Activated gamma-delta T cell (primary cell): ENCODE measurements around the gene AIFM1.

Experiments
- DNase-seq: peaks from one replicate; lab custom pipeline; 2025; lab: John Stamatoyannopoulos, UW
- total RNA-seq, 2 donors: gene quantifications; one replicate each; lab custom pipeline; 2026; lab: John Stamatoyannopoulos, UW

AIFM1 gene
- 36.0 to 36.7 reads per million in 2 donors for total RNA-seq

DNA sequence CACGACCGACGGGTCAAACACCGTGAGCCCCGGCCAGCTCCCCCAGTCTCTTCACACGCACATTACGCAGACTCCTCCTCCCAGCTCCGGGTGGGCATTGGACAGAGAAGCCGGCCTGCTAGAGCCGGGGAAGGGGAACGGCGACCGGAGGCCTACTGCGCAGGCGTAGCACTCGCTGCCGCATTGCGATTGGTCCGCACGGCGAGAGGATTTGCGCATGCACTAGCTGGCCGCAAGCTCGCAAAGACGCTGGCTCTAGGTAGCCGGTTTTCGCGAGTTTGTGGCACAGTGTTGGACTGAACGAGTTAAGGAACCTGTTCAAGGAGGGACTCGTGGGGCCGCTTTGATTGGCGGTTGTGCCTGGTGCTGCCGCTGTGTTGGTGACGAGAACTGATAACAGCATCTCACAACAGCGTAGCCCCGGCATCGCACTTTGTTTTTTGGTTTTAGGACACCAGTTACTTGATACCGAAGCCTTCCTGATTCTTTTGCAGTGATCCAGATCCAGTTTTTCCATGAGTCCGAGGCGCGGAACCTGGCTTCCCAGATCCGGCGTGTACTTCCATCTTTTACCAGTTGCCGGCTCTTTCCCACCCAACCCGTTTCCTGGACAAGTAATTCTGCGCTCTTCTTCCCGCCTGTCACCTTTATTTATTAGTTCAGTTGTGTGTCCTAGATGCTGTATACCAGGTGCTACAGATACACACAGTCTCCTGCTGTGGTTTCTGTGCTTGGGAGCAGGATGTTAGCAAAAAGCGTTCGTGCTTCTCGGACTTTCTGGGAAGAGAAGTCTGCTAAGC is at the start of gene AIFM1:
TSS of gene AIFM1 (minus strand) at position 139 of the 800 bp plus-strand sequence. CDS start 185 bp downstream, outside the sequence.
- peak; percentile 72 for DNase-seq

DNA sequence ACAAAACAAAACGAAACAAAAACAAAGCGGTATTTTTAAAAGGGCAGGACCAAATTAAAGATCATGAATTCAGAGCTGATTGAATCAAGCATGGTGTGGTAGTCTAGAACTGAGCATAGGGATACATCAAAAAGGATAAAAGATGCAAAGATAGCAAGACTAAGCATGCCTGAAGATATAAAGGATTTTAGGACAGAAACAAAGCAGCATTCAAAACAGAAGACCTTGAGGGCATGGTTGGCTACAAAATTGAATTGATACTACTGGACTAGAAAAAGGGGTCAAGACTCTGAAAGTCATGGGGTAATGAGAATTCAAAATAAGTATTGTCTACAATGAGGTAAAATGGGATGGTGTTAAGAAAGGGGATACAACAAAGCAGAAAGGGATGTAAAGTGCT is 47.7 kb upstream of the AIFM1 start:
- DNase-seq = no peak

DNA sequence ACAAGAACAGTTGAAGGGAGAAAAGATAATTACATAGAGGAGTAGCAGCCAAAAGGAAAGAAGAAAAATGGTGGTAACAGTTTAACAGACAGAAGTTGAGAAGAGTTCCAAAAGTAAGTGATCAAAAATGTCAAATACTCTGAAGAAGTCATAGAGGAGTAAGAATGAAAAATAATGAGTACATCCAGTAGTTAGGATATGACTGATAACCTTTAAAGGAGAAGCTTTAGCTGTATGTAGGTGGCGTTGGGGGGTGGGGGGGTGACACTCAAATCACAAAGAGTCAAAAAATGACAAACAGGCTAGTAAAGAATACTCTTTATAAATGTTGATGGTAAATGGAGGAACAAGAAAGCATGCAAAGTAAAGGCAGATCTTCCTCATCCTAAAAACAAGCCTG is 46.7 kb upstream of the AIFM1 start:
- no peak for DNase-seq

DNA sequence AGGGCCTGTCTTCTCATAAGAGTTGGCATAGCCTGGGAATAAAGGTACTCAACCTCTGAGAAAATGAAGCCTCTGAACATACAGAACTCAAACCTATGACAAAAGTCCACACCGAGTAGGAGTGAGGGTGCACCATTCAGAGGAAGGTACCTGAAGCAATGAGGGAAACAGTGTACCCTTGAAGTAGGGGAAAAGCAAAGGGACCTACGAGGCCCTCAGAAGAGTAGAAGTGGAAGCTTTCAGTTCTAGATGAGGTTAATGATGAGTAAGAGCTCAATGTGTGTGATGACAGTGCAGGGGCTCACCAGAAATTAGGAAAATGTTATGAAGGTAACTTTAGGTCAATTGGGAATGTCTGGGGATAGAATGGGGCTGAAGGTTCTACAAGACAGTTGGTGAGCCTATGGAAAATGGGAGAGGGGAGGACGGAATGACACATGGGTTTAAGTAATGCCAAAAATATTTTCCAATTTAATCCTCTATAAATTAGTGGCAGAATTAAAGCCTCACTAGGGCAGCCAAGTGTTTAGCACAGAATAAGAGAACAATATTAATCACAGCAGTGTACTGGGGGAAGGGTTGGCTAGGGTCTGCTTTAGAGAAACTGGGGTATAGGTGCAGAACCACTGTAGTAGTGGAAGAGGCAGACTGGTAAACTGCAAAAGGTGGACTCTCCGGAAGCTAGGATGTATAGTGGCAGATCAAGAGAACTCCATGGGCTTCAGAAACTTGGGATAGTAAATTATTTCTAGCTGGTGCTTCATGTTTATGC is 46.0 kb upstream of the AIFM1 start:
- no peak for DNase-seq

DNA sequence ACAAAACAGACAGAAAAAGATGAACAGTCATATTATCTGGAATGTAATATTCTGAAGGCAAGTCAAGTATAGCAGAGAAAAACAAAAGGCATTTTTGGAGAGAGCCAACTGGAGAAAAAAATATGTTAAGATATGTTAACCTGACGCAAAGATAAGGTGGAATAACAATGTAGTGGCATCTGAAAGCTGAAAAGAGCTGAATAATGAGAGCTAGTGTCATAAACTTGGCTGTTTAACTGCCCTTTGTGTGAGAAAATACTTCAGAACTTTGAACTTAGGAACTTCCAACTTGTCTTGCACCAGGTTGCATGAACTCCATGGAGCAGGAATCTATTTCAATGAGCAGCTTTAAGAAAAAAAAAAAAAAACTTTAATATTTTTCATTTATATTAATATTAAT is 39.0 kb upstream of the AIFM1 start:
- DNase-seq = no peak

DNA sequence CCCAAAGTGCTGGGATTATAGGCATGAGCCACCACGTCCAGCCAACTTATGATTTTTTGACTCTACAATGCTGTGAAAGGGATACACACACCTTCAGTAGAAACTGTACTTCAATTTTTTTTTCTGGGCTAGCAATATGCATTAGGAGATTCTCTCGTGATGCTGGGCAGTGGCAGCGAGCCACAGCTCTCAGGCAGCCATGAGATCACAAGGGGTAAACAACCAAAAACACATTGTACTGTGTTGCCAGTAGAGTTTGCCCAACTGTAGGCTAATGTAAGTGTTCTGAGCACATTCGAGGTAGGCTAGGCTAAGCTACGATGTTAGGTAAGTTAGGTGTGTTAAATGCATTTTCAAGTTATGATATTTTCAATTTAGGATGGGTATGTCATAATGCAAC is 31.8 kb upstream of the AIFM1 start:
- no peak for DNase-seq

DNA sequence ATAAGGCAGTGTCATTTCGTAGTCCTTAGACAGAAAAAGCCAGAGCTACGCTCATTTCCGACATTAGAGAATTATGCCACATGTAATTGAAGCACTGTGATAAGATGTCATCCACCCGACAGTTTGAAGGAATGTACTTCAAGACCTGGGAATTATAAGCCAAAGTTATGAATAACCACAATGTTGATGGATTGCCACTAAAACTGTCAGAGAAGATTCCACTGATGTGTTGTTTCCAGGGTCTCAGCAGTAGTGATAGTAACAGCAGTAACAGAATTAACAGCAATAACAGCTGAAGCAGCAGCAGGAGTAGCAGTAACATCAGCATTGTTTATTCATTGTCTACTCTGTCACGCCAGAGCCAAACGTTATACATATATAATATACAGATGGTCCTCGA is 30.8 kb upstream of the AIFM1 start:
- DNase-seq = no peak

DNA sequence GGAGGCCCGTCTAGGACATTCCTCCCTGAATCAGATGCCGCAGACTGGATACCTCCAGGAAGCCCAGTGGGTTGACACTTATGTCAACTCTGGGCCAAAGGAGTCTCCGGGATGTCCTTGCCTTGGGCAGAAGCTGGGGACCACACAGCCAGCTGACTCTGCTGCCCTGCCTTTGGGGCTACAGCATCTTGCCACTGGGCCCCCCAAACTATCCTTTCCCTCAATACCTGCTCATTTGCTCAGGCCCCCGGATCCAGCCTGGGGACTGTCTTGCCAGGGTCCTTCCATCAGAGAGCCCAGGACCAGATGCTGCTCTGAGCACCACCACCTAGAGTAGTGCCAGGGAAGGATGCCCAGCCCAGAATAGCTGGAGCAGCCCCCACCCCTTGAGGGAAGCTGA is 25.2 kb upstream of the AIFM1 start:
- DNase-seq = no peak

DNA sequence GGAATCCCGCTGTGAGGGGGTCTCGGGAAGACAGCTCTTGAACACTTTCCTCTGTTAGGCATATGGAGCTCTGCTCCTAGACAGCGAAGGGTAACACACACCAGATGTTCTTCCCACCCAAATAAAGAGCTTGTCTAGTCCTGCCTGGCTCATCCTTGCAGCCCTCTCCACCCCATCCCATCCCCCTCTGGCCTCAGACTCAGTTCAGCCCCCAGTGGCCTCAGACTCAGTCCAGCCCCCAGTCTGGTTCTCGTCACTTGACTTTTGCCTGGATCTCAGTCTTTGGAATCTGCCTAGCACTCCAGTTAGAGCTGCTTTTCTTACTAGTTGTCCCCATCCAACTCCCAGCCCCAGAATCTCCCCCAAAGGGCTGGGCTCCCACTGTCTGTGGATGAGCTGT is 21.0 kb upstream of the AIFM1 start:
- DNase-seq = no peak

DNA sequence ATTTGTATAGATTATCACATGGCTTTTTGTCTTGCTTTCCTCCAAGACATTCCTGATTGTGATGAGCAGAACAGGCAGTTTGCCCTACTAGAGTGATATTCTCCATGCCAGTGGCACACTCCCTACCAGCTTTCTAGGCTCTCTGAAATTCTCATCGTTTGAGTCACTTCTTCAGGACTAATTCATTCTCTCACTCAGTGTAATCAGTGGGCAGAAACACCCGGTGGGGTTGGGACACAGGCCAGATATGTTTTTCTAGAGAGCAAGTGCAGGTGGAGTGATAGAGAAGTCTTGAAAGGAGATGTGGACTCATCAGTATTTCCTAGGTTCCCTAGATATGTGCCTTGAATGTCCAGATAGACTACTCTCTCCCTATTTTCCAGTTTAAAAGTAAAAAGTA is 19.2 kb upstream of the AIFM1 start:
- no peak for DNase-seq

DNA sequence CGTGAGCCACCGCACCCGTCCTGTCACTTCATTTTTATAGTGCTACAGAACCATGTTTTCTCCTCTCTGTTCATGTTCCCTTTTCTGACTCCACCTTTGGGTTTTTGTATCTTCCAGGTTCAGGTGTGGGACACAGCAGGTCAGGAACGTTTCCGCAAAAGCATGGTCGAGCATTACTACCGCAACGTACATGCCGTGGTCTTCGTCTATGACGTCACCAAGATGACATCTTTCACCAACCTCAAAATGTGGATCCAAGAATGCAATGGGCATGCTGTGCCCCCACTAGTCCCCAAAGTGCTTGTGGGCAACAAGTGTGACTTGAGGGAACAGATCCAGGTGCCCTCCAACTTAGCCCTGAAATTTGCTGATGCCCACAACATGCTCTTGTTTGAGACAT is 18.5 kb upstream of the AIFM1 start:
- DNase-seq = no peak

DNA sequence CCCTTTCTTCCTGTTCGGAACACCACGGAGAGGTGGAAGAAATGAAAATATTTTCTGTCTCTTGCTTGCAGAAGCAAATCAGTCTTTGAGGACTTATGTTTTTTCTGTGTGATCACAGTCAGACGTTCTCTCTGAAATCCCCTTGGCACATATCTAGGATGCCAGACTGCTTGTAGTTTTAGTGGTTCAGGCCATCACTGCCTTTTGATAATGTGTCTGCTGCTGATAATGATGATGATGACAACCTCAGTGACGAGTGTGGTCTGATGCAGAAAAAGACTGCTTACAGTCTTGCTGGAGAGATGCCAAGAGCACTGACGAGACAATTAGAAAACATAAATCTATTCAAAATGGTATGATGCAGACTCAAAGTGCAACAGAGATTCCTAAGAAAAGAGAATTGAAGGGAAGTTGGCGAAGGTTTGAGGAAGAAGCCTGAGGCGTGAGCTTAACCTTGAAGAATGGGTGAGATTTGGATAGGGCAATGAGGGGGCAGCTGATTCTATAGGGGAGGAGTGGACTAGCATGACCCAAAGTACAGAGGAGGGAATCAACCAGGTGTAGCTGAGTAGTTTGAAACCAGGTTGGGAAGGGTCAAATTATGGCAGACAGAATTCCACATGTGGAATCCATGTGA is 14.1 kb upstream of the AIFM1 start:
- no peak for DNase-seq

DNA sequence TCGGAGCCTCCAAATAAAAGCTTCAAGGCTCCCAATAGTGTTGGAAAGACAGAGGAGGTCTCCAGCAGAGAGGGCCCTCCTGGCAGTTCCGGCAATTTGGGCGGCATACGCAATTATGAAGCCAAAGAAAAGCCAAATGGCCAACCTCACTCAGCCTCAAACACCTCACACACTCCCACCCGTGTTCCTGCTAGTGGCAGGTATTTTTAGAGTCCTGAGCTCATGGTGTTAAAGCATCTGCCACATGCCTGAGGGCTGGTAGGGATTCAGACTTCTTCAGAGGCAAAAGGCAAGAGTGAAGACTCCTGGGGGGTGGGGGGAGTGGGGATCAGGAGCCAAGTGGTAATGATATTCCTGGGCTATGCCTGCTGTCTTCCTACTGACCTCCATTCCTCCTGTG is 13.5 kb upstream of the AIFM1 start:
- DNase-seq = no peak

DNA sequence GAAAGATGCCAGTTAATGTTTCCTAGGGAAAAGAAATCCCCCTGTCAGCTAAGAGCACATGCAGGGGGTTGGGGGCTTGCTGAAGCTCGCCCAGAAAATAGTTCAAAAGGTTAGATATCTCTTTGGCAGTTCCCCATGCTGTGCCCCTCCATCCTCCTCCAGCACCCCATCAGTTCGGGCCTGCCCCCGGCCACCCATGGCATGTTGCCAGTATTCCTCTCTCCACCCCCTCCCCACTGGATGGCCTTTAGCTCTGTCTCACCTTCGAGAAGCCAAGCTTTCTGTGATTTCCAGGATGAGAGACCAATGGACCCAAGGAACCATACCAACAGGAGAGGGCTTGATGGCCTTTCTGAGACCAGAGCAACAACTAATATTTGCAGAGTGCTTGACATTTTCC is 11.3 kb upstream of the AIFM1 start:
- no peak for DNase-seq

DNA sequence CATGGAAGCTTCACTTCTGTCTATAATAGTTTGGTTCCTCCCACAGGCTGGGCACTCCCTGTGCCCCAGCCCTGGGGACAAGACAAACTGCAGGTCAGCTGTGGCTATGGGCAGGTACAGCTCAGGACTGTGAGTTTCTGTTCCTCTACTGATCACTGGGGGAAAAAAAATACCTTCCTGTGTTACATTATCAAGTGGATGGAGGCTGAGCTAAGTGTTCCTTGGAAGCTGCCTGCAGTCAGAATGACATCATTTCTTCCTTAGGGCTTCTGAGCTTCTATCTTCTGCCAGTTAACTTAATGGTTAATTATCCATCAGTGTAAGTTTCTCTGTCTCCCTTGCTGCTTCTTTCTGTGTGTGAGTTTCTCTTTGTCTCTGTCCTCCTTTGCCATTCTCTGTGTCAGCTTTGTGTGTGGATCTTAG is 10.7 kb upstream of the AIFM1 start:
- no peak for DNase-seq

DNA sequence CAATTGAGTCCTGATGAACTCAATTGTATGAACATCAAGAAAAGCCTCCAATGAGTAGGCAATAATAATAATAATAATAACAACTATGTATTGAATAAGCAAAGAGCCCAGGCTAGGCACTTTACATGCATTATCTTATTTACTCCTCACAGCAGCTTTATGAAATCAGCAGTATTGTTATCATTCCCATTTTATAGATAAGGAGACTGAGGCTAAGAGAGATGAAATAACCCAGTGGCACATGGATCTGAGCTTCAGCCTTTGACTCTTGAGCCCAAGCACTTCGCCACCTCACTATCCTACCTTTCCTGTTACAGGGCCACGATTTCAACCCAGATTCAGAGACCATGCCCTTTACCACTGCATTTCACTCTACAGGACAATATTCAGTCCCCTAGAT is 9.3 kb upstream of the AIFM1 start:
- no peak for DNase-seq

DNA sequence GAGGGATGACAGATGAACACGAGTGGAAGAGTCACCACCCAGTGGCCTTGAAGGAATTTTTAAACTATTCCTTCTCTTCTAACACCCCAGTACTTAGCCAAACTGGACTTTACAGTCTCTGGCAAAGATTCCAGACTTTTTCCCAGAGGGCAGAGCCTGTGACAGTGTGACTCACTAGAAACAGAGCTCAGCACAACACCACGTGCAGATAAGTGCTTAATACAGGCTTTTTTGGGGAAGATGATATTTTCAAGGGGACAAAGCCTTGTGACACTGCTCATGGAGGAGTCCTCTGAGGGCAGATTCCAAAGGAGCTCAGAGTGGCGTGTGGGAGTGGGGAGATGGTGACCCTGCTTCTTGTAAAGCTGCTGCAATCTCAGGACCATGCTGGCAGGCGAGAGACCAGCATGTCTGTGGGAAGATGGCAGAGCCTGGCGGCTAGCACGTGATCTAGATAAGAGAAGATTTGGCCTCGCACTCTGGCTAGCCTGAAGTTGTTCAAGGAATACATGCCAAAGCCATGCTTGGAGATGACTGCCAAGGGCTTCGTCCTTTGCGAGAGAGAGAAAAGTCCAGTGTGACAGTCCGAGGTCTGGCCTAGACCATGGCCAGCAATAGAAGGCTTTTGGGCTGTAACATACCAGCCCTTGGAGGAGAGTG is 8.5 kb upstream of the AIFM1 start:
- no peak for DNase-seq

DNA sequence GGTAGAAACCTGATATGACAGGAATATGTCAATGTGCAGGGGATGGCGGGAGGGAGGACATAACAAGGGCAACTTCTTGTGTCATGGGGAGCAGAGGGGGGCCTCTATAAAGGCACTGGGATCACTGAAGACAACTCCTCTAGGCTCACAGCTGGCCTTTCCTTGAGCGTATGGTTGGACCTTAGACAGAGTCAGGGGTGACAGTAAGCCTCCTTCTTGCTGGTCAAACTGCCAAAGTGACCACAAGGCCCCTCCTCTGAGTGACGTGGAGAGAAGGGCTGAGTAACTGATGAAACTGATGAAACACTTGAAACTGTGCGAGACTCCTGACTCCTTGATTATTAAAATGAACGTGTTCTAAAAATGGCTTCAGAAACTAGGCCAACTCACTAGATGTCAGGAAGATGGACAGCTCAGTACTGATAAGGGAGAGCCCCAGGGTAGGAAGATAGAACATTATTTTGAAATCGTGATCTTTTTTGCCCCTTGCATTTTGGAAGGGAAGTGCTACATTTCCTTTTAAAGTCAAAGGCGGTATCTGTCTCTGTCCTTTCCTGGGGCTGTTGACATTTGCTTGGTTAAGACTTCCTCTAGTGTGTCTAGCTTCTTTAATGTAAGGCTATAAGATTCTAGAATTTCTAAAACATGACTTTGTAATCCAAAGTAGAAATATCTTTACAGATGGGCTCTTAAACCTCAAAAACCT is 7.7 kb upstream of the AIFM1 start:
- no peak for DNase-seq

DNA sequence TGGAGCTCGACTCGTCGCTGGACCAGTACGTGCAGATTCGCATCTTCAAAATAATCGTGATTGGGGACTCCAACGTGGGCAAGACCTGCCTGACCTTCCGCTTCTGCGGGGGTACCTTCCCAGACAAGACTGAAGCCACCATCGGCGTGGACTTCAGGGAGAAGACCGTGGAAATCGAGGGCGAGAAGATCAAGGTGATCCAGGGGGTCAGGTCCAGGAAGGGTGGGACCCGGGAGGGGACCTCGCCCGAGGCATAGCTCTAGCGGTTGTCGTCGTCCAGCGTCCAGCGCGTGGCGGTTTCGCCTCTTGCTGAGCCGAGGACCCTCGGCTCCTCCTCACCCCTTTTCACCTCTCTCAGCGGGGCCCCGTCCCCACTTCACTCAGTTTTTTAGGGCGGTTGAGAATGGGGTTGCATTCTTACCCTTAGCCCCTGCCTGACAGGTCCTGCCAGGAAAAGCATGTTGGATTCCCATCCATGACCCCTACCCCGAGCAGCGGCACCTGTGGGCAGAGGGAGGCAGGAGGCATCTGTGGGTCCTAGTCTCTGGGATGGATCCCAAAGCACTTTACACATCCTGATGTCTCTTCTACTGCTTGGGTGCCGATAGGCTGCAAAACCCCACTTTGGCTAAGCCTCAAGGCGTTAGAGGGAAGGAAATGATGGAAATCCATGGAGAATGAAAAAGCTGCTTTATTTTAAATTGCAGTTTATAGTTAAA is 6.6 kb upstream of the AIFM1 start:
- DNase-seq = no peak

DNA sequence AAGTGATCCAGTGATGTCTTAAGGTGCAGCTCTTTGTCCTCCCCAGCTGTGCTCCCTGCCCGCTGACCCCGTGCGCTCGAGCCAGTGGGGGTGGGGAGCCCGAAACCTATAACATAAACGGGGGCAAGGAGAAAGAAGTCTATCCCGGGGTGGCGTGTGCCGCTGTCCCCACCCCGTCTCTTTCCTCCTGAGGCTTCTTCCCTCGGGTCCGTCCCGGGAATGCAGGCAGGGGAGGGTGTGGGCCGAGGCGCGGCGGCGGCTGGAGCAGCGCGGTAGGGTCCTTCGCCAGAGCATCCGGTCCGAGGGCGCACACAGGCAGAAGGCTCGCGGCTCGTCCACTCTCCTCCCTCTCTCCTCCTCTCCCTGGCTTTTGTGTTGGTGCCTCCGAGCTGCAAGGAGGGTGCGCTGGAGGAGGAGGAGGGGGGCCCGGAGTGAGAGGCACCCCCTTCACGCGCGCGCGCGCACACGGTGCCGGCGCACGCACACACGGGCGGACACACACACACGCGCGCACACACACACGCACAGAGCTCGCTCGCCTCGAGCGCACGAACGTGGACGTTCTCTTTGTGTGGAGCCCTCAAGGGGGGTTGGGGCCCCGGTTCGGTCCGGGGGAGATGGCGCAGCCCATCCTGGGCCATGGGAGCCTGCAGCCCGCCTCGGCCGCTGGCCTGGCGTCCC is 5.9 kb upstream of the AIFM1 start, which contains the start of gene RAB33A:
TSS of gene RAB33A (plus strand) at position 517 of the 681 bp plus-strand sequence. CDS start at position 618, 101 bp downstream.
- DNase-seq = peak; percentile 28
